HepG2 (cell line): ENCODE results near the gene TMCO4. TPM values are rescaled to one million over a fixed set of nuclear protein-coding genes. Genes with fewer than 3 reads are reported as not detected.
A peak's percentile ranks its signal among the peaks of the same experiment; 100 is the strongest.

Experiments
- HIVEP1 ChIP-seq: sonication (generic); formaldehyde crosslinking; IDR thresholded peaks from 2 replicates; pipeline ENCODE4 v1.4.0; 2020; ENCODE audit warnings: mild to moderate bottlenecking, missing genetic modification reagents
- KAT8 ChIP-seq: IDR thresholded peaks from 2 replicates; pipeline ENCODE4 v1.6.1; 2016; ENCODE audit warnings: missing genetic modification reagents, missing compliant biosample characterization
- MEIS1 ChIP-seq: sonication (generic); formaldehyde crosslinking; IDR thresholded peaks from 2 replicates; pipeline ENCODE4 v1.9.0; 2021; ENCODE audit warnings: mild to moderate bottlenecking, missing genetic modification reagents, moderate library complexity, borderline replicate concordance
- MXD3 ChIP-seq: IDR thresholded peaks from 2 replicates; pipeline ENCODE4 v1.6.1; 2016; ENCODE audit warnings: mild to moderate bottlenecking, missing biosample characterization, missing genetic modification reagents
- NFKBIZ ChIP-seq: IDR thresholded peaks from 2 replicates; pipeline ENCODE4 v1.6.1; 2018; ENCODE audit warnings: missing genetic modification reagents, missing compliant biosample characterization
- RERE ChIP-seq: IDR thresholded peaks from 2 replicates; pipeline ENCODE4 v1.6.1; 2016; ENCODE audit warnings: low read depth, missing genetic modification reagents, missing compliant biosample characterization
- SMARCE1 ChIP-seq: fragments of 450-650 bp; IDR thresholded peaks from 2 replicates; pipeline ENCODE4 v1.6.1; 2017; ENCODE audit warnings: borderline replicate concordance
- SNAI1 ChIP-seq: sonication (generic); formaldehyde crosslinking; IDR thresholded peaks from 2 replicates; pipeline ENCODE4 v1.5.0; 2020; ENCODE audit warnings: mild to moderate bottlenecking, missing genetic modification reagents, borderline replicate concordance
- TAF15 ChIP-seq: fragments of 200-400 bp; formaldehyde crosslinking; IDR thresholded peaks from one replicate; pipeline ENCODE4 v1.6.1; 2018; ENCODE audit warnings: mild to moderate bottlenecking, low read depth, low read length; ENCODE audit not compliant: poor library complexity, severe bottlenecking
- TOPORS ChIP-seq: sonication (generic); formaldehyde crosslinking; IDR thresholded peaks from 2 replicates; pipeline ENCODE4 v1.8.0; 2023; ENCODE audit warnings: mild to moderate bottlenecking, missing genetic modification reagents
- ZNF230 ChIP-seq: sonication (generic); formaldehyde crosslinking; IDR thresholded peaks from 2 replicates; pipeline ENCODE4 v1.4.0; 2020; ENCODE audit warnings: mild to moderate bottlenecking, missing genetic modification reagents
- ZSCAN20 ChIP-seq: sonication (generic); formaldehyde crosslinking; IDR thresholded peaks from 2 replicates; pipeline ENCODE4 v1.4.0; 2020; ENCODE audit warnings: missing genetic modification reagents, mild to moderate bottlenecking, borderline replicate concordance
- polyA plus RNA-seq, 8 experiments: library from polyadenylated mRNA; depleted of rRNA in 3 of 8; stranded (reverse) in 7 of 8; unstranded in 1 of 8; fragments of >200 nt; fragmentation: Illumina TruSeq in 4 of 8; extraction: Trizol in 4 of 8; gene quantifications; 2 replicates each; pipeline versions ENCODE4 v1.2.1 to v1.2.3, GENCODE V29; 2011 to 2016; ENCODE audit warnings: low read depth in 4 of 8, missing spikeins in 1 of 8, mixed read lengths in 1 of 8; ENCODE audit not compliant: insufficient read depth in 1 of 8
- total RNA-seq, 5 experiments: library from RNA; depleted of rRNA; stranded (reverse); fragments of >200 nt; fragmentation: Illumina TruSeq; extraction: Trizol; gene quantifications; 2 replicates each; pipeline ENCODE4 v1.2.3, GENCODE V29; 2016; ENCODE audit warnings: low read depth in 1 of 5
- TF ChIP-seq, protein P1 (sequence below): sonication (generic); formaldehyde crosslinking; IDR thresholded peaks from 2 replicates; pipeline ENCODE4 v1.4.0; 2020; ENCODE audit warnings: missing genetic modification reagents, borderline replicate concordance
- TF ChIP-seq, protein P2 (sequence below): sonication (generic); formaldehyde crosslinking; IDR thresholded peaks from 2 replicates; pipeline ENCODE4 v1.5.0; 2020; ENCODE audit warnings: missing genetic modification reagents
- TF ChIP-seq, protein P3 (sequence below): sonication (generic); formaldehyde crosslinking; IDR thresholded peaks from 2 replicates; pipeline ENCODE4 v1.5.0; 2020; ENCODE audit warnings: mild to moderate bottlenecking, missing genetic modification reagents
- TF ChIP-seq, protein P4 (sequence below): sonication (generic); formaldehyde crosslinking; IDR thresholded peaks from 2 replicates; pipeline ENCODE4 v1.4.0; 2020; ENCODE audit warnings: mild to moderate bottlenecking, missing genetic modification reagents

The TMCO4 gene
- total and polyA plus RNA-seq, 2 of the 13 experiments (the other 11 are each of a cell fraction or from before 2014, with no cell fraction given): 2.1 to 4.1 TPM

DNA sequence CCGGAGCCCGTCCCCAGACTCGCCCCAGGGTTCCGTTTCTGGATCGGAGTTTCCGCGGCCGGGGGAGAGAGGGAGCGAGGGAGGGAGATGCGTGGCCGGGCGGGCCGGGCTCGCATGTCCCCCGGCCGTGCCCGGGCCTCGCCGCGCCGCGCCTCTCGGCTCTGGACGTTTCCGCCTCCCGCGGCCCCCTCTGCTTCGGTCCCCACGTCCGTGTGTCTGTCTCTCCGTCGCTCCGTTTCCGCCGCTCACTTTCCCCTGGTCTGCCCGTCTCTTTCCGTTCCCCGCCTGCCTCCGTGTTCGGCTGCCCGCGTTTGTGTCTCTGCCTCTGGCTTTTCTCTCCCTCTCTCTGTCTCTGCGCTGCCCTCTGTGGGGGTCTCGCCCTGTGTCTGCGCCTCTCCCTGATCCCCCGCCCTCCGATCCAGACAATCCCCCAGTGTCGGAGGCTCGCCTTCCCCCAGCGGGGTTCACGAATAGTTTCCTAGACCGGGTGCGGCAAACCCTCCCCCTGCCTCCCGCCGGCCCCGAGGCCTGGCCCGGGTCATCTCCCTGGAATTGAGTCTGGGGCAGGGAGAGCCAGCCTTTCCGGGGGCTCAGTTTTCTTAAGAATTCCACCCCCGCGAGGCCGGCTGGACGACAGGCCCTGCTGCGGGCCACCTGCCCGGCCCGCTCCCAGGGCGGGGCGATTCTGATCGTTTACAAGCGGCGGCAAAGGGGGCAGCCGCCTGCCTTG is 154.9 kb downstream of the TMCO4 start (continued):
- TF ChIP-seq, protein P1, sequence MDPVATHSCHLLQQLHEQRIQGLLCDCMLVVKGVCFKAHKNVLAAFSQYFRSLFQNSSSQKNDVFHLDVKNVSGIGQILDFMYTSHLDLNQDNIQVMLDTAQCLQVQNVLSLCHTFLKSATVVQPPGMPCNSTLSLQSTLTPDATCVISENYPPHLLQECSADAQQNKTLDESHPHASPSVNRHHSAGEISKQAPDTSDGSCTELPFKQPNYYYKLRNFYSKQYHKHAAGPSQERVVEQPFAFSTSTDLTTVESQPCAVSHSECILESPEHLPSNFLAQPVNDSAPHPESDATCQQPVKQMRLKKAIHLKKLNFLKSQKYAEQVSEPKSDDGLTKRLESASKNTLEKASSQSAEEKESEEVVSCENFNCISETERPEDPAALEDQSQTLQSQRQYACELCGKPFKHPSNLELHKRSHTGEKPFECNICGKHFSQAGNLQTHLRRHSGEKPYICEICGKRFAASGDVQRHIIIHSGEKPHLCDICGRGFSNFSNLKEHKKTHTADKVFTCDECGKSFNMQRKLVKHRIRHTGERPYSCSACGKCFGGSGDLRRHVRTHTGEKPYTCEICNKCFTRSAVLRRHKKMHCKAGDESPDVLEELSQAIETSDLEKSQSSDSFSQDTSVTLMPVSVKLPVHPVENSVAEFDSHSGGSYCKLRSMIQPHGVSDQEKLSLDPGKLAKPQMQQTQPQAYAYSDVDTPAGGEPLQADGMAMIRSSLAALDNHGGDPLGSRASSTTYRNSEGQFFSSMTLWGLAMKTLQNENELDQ: no peak
- TF ChIP-seq SNAI1 (CRISPR knock-in tag) (no peak), NFKBIZ (CRISPR knock-in tag) (no peak), ZSCAN20 (peak; percentile 46; the same call in 1 of the 2 replicates), RERE (CRISPR knock-in tag) (no peak), KAT8 (CRISPR knock-in tag) (no peak), MXD3 (CRISPR knock-in tag) (no peak; the same call in 1 of the 2 replicates), MEIS1 (CRISPR knock-in tag) (no peak), TOPORS (no peak), ZNF230 (CRISPR knock-in tag) (no peak), TAF15 (no peak), HIVEP1 (CRISPR knock-in tag) (no peak), SMARCE1 (no peak)
- TF ChIP-seq, protein P2, sequence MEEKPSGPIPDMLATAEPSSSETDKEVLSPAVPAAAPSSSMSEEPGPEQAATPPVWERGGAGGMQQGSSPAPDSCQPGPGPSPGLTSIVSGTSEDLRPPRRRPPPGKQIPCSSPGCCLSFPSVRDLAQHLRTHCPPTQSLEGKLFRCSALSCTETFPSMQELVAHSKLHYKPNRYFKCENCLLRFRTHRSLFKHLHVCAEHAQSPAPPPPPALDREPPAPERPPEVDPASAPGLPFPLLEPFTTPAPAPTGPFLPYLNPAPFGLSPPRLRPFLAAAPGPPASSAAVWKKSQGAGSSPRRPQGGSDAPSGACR (CRISPR knock-in tag): 0 out of 2 replicates have a peak, but pooled peaks have one; percentile 49
- TF ChIP-seq, protein P3, sequence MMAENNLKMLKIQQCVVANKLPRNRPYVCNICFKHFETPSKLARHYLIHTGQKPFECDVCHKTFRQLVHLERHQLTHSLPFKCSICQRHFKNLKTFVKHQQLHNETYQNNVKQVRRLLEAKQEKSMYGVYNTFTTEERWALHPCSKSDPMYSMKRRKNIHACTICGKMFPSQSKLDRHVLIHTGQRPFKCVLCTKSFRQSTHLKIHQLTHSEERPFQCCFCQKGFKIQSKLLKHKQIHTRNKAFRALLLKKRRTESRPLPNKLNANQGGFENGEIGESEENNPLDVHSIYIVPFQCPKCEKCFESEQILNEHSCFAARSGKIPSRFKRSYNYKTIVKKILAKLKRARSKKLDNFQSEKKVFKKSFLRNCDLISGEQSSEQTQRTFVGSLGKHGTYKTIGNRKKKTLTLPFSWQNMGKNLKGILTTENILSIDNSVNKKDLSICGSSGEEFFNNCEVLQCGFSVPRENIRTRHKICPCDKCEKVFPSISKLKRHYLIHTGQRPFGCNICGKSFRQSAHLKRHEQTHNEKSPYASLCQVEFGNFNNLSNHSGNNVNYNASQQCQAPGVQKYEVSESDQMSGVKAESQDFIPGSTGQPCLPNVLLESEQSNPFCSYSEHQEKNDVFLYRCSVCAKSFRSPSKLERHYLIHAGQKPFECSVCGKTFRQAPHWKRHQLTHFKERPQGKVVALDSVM (CRISPR knock-in tag): no peak
- TF ChIP-seq, protein P4, sequence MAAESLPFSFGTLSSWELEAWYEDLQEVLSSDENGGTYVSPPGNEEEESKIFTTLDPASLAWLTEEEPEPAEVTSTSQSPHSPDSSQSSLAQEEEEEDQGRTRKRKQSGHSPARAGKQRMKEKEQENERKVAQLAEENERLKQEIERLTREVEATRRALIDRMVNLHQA (CRISPR knock-in tag): no peak
